HG02623 (cell line): ENCODE results near the gene NKX1-2.

ENCODE experiments used
- ATAC-seq: cut with Tn5 transposase; IDR thresholded peaks from one replicate; pipeline ENCODE4 v1.9.1; 2021; ENCODE audit warnings: moderate library complexity; ENCODE audit not compliant: unreplicated experiment

Gene NKX1-2

DNA sequence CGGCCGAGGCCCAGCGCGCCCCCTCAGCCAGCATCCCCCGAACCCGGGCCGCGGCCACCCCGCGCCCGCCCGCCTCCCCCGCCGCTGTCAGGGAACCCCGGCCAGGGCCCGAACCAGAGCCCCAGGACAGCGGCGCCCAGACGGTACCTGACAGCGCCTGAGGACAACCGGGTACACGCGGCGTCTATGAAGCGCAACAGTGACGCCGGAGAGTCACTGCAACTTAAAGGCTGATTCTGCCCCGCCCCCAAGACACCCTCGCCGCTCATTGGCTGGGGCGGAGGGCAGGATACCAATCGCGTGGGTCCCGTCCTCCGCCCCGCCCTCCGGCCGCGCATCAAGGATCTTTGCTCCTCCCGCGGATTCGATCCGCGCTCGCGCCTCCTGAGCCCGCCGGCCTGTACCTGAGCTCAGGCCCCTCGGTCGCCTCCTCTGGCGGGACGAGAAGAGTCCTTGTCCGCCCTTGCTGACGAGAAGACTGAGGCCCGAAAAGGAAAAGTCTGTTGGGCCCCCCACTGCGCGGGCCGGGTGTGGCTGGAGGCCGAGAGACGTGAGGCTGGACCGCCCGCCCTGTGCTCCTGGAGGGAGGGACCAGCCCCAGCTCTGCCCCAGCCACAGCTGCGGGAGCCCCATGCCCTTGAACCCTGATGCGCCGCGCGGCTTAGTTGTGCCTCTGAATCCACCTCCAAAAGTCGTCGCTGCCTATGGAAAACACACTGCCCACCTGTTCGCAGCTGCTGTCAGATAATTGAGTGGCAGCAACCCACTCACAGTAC is 30.9 kb downstream of the NKX1-2 start, which contains the start of gene OAT:
TSS of gene OAT (minus strand) at position 198 of the 776 bp plus-strand sequence. CDS start 6,752 bp downstream, outside the sequence.
- peak; percentile 94 for ATAC-seq

DNA sequence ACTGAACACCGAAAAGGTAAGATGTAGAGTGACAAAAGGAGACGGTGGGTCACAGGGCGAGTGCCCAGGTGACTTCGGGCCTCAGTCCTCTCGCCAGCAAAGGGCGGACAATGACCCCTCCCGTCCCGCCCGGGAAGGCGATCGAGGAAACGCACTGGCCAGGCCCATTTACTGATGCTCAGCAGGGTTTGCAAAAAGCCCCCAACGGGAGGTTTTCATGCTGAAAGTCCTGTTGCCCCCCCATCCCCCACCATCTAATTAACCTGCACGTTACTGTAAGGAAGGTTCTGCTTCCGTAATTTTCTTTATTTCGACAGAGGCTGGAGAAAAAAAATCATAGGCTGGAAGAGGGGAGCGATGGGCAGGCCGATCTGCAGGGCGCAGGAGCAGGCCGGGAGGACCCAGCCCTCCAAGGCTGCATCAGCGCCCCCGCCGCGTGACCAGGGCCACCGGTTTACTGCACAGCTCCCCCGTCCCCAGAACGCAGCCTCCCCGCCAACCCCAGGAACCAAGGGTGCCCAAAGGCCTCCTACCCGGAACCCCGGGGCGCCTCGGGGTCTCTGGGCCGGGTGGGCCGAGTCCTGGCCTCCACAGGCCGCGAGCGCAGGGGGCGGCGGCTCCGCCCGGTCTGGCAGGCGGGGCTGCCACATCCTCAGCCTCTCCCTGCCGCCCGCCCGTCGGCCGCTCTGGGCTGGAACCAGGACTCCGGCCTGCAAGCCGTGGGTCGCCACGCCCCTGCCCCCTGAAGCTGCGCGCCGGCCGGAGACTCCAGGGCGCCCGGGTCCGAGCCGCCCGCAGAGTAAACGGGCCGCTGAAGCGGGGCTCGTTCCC is 31.7 kb downstream of the NKX1-2 start:
- ATAC-seq, result peak; percentile 15

DNA sequence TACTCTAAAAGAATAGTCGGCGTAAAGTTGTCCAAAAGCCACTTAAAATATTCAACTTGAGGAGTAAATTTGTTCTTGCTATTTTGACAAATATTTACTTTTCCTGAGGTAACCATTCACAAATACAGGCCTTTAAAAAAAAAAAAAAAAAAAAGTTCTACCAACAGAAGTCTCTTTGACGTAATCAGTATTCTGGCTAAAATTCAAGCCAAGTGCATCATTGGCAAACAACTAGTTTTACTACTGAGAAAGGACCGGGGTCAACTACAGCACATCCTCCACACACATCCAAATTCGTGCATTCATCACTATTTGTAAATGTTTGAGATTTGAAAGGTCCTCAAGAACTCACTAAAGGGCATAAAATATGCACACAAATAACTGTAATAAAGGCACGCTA is 33.1 kb downstream of the NKX1-2 start:
- no peak for ATAC-seq

DNA sequence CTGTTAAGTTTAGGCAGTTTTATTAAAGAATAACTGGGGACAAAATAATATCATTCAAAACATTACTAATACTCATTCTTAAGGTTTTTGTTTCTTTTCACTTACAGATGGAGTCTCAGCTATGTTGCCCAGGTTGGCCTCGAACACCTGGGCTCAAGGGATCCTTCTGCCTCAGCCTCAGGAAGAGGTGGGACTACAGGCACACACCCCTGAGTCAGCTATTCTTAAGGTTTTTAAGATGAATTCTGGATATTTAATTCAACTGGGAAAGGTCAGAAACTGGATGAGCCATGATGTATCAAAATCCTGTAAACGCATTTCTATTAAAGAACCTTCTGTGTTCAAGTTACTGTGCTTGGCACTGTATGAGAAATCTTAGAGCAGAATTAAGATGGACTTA is 34.6 kb downstream of the NKX1-2 start:
- ATAC-seq, result no peak

DNA sequence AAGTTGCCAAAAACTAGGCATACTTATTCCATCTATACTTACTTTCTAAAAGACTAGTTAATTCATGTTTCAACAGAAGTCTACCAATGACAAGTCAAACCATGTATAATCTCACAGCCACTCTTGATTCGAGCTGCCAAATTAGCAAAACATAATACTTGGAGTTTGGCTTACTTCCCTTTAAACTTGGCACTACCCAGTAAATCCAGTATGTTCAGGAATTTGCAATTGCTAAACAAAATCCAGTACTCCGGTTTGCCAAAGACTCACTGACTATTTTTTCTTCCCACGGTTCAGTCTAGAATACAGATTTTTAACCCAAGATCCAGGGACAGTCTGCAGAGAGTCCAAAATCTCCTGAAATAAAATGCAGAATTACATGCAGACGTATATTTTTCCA is 35.8 kb downstream of the NKX1-2 start:
- no peak for ATAC-seq

DNA sequence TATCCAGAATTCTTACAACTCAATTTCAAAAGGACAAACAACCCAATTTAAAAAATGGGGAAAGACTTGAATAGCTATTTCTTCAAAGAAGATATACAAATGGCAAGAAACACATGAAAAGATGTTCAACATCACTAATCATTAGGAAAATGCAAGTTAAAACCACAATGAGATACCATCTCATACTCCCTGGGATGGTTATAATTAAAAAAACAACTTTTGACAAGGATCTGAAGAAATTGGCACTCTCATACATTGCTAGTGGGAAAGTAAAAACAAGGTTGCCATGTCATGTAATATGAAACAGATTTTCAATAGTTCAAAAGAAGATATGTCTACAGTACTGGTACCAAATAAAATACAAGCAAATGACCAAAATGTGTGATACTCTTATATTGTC is 40.1 kb downstream of the NKX1-2 start:
- ATAC-seq, result no peak

DNA sequence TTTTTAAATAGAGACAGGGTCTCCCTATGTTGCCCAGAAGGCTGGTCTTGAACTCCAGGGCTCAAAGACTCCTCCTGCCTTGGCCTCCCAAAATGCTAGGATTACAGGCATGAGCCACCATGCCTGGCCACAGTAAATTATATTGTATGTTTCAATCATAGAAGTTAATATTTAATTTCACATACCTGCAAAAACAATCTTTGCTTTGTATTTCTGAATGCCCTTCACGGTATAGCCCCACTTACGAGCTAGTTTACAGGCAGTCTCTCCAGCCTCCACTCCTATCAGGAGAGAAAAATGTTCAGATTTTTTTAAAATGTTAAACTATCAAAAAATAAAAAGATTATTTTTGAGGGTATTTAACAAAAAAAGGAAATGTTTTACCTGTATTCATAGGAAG is 41.5 kb downstream of the NKX1-2 start:
- no peak for ATAC-seq

DNA sequence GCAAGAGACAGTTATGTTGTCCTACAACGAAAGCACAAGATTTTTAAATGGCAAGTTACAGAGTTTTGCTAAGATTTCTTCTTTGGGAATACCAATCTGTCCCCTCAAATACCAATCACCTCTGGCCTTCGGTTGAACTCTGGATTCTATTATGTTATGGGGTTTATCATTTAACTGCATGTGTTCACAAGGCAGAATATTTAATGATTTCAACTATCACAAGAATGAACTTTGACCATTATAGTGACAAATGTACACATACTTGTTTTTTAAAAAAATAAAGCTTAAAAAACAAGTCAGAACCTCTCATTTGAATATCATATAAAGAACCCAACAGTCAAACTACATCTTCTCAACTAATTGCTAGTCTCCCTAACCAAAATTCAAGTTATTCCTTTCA is 42.4 kb downstream of the NKX1-2 start:
- no peak for ATAC-seq

DNA sequence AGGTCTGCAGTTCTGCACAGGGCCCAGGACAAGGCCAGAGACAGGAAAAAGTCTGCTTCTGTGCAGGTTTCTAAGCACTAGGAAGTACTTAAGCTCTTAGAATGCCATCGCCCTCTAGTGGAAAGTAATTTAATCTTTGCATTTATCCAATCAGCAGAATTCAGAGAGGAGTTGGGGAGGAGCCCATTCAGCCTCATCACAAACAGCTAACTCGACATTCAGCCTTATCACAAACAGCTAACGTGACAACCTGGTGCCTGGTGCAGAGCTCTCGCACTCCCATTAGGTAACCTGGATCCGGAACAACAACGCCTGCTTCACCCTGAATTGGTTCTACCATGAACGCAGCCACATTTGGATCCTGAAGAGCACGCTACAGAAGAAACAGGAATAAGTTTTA is 46.3 kb downstream of the NKX1-2 start:
- ATAC-seq, result peak; percentile 64

DNA sequence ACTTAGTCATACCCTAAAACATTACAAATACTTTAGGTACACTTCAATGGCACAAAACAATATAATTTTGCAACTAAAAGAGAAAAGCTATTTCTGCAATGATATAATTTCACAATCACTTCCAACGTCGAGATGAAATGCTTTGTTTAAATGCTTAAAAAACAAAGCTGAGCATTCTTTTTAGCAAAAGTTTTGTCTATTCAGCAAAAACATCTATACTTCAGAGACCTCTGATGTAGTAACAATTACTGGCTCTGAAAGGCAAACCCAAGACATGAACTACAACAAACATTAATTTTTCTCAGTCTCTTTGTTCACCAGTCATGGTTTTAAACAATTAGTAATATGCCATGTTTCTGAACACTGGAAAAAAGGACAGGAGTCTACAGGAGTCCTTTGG is 47.6 kb downstream of the NKX1-2 start:
- no peak for ATAC-seq

DNA sequence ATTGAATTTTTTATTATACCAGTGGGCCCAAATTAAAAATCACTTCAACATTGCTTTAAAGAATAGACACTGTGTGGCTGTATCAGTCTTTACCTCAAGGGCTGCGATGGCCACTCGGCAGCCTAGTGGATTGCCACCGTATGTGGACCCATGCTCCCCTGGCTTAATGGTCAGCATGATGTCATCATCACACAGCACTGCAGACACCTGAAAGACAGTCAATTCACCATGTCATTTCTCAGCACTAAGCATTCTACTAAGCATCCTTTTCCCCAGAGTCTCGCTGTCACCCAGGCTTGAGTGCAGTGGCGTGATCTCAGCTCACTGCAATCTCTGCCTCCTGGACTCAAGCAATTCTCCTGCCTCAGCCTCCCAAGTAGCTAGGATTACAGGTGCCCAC is 48.2 kb downstream of the NKX1-2 start:
- ATAC-seq, result no peak
